SK-N-SH (cell line): ENCODE data around the gene TCP1. TPM values are rescaled to one million over a fixed set of nuclear protein-coding genes. Genes with fewer than 3 reads are reported as not detected.

Source experiments
- CTCF ChIA-PET: fragments of 300-600, 350-600 bp; formaldehyde crosslinking; extraction: SDS; loops from one replicate; lab custom pipeline; 2021; lab: Yijun Ruan, JAX
- POLR2A ChIA-PET: fragments of 350-600 bp; sonication (Branson Sonifier 250); formaldehyde crosslinking; extraction: SDS; loops from one replicate; lab custom pipeline; 2020; ENCODE audit warnings: antibody characterized with exemption, inconsistent platforms; lab: Yijun Ruan, JAX
- DNase-seq: peaks from one replicate; pipeline ENCODE4 v3.0.0; 2012
- H2AFZ ChIP-seq: fragments of 200-600 bp; sonication (generic); 2 replicates; pipeline ENCODE4 v1.8.1; 2016; ENCODE audit warnings: antibody characterized with exemption, mild to moderate bottlenecking, low read depth
- H3F3A ChIP-seq: fragments of 200-600 bp; sonication (generic); replicated peaks from 2 replicates; pipeline ENCODE3; 2016; ENCODE audit warnings: antibody characterized with exemption, mild to moderate bottlenecking; ENCODE audit not compliant: insufficient read depth
- H3K27ac ChIP-seq, 2 experiments: fragments of 200-500 bp in 1 of 2; fragments of 200-600 bp in 1 of 2; sonication (Bioruptor generic) in 1 of 2; sonication (generic), shearing (Covaris generic) in 1 of 2; 2 replicates each; pipeline versions ENCODE4 v1.5.1 to v1.6.1; 2014 to 2016; ENCODE audit warnings: low read depth in 2 of 2, inconsistent platforms in 1 of 2, low read length in 1 of 2, mild to moderate bottlenecking in 1 of 2, mixed read lengths in 1 of 2
- H3K27me3 ChIP-seq: fragments of 200-600 bp; sonication (generic), shearing (Covaris generic); 2 replicates; pipeline ENCODE4 v1.6.1; 2016; ENCODE audit warnings: mixed run types; ENCODE audit not compliant: insufficient read depth
- H3K36me3 ChIP-seq, 2 experiments: fragments of 200-500 bp in 1 of 2; fragments of 200-600 bp in 1 of 2; sonication (Bioruptor generic) in 1 of 2; sonication (generic) in 1 of 2; replicated peaks in 1 of 2; 2 replicates each; pipeline versions ENCODE3 to v1.5.1; 2014 to 2016; ENCODE audit warnings: low read length in 1 of 2, mild to moderate bottlenecking in 1 of 2; ENCODE audit not compliant: insufficient read depth in 2 of 2, control insufficient read depth in 1 of 2
- H3K4me1 ChIP-seq, 2 experiments: fragments of 200-500 bp in 1 of 2; fragments of 200-600 bp in 1 of 2; sonication (Bioruptor generic) in 1 of 2; sonication (generic), shearing (Covaris generic) in 1 of 2; 2 replicates each; pipeline versions ENCODE4 v1.5.1 to v1.6.1; 2014 to 2016; ENCODE audit warnings: low read depth in 1 of 2, low read length in 1 of 2, mixed run types in 1 of 2; ENCODE audit not compliant: insufficient read depth in 2 of 2, control insufficient read depth in 1 of 2
- H3K4me2 ChIP-seq: fragments of 200-600 bp; sonication (generic), shearing (Covaris generic); 2 replicates; pipeline ENCODE4 v1.6.1; 2017; ENCODE audit warnings: mixed run types
- H3K4me3 ChIP-seq, 2 experiments: fragments of 200-500 bp in 1 of 2; fragments of 200-600 bp in 1 of 2; sonication (Bioruptor generic) in 1 of 2; sonication (generic), shearing (Covaris generic) in 1 of 2; 2 replicates each; pipeline versions ENCODE4 v1.5.1 to v1.8.1; 2014 to 2016; ENCODE audit warnings: low read depth in 2 of 2, inconsistent platforms in 1 of 2, low read length in 1 of 2, mild to moderate bottlenecking in 1 of 2, mixed read lengths in 1 of 2, moderate library complexity in 1 of 2
- H3K79me2 ChIP-seq: fragments of 200-600 bp; sonication (generic); 2 replicates; pipeline ENCODE4 v1.8.1; 2017; ENCODE audit warnings: mild to moderate bottlenecking; ENCODE audit not compliant: insufficient read depth
- H3K9ac ChIP-seq: fragments of 200-600 bp; sonication (generic); 2 replicates; pipeline ENCODE4 v1.6.1; 2017; ENCODE audit warnings: mixed run types
- H3K9me2 ChIP-seq: fragments of 200-600 bp; sonication (generic); 2 replicates; pipeline ENCODE4 v1.6.1; 2017; ENCODE audit warnings: mixed run types
- H3K9me3 ChIP-seq: fragments of 200-600 bp; sonication (generic); 2 replicates; pipeline ENCODE4 v1.6.1; 2017; ENCODE audit warnings: mixed run types, mild to moderate bottlenecking, moderate library complexity
- H4K20me1 ChIP-seq: fragments of 200-600 bp; sonication (generic); 2 replicates; pipeline ENCODE4 v1.6.1; 2017; ENCODE audit warnings: mild to moderate bottlenecking, mixed run types; ENCODE audit not compliant: insufficient read depth
- EP300 ChIP-seq, 2 experiments: IDR thresholded peaks; 2 replicates each; pipeline versions ENCODE4 v1.4.0 to v1.6.1; 2012; ENCODE audit warnings: borderline replicate concordance in 1 of 2, low read depth in 1 of 2, low read length in 1 of 2
- EZH2phosphoT487 ChIP-seq: fragments of 200-600 bp; sonication (generic); IDR thresholded peaks from 2 replicates; pipeline ENCODE4 v1.6.1; 2017; ENCODE audit warnings: low read depth, mixed run types, mild to moderate bottlenecking, antibody characterized with exemption, moderate library complexity, borderline replicate concordance
- FOSL2 ChIP-seq: IDR thresholded peaks from 2 replicates; pipeline ENCODE4 v1.4.0; 2012; ENCODE audit warnings: low read depth, mild to moderate bottlenecking, moderate library complexity, borderline replicate concordance
- FOXJ3 ChIP-seq: sonication (generic); formaldehyde crosslinking; IDR thresholded peaks from 2 replicates; pipeline ENCODE4 v1.5.1; 2020; ENCODE audit warnings: mild to moderate bottlenecking, missing genetic modification reagents
- FOXM1 ChIP-seq: IDR thresholded peaks from 2 replicates; pipeline ENCODE4 v1.4.0; 2012; ENCODE audit warnings: low read depth, mild to moderate bottlenecking
- IRF3 ChIP-seq: fragments of 150-350 bp; IDR thresholded peaks from 2 replicates; pipeline ENCODE4 v1.6.1; 2016; ENCODE audit warnings: mild to moderate bottlenecking, low read depth, low read length
- JUND ChIP-seq: IDR thresholded peaks from 2 replicates; pipeline ENCODE4 v1.4.0; 2012
- MEF2A ChIP-seq: IDR thresholded peaks from 2 replicates; pipeline ENCODE4 v1.4.0; 2012; ENCODE audit warnings: low read depth, borderline replicate concordance
- PBX3 ChIP-seq: IDR thresholded peaks from 2 replicates; pipeline ENCODE4; 2012
- POLR2AphosphoS5 ChIP-seq: IDR thresholded peaks from 2 replicates; pipeline ENCODE4 v1.6.1; 2012; ENCODE audit warnings: low read depth, low read length
- RAD21 ChIP-seq: IDR thresholded peaks from 2 replicates; pipeline ENCODE4 v1.6.1; 2012; ENCODE audit warnings: mild to moderate bottlenecking, low read length
- RCOR1 ChIP-seq: fragments of 150-350 bp; IDR thresholded peaks from 2 replicates; pipeline ENCODE4 v1.6.1; 2017; ENCODE audit warnings: antibody characterized with exemption, low read length
- REST ChIP-seq: IDR thresholded peaks from 2 replicates; pipeline ENCODE4 v1.6.1; 2012; ENCODE audit warnings: mild to moderate bottlenecking, low read depth, low read length, moderate library complexity
- SMC3 ChIP-seq: IDR thresholded peaks from 2 replicates; pipeline ENCODE4 v1.6.1; 2012; ENCODE audit warnings: low read depth, low read length, improper control_type of control experiment
- TAF1 ChIP-seq: IDR thresholded peaks from 2 replicates; pipeline ENCODE4 v1.6.1; 2012; ENCODE audit warnings: low read depth, mild to moderate bottlenecking, low read length, moderate library complexity, borderline replicate concordance
- TEAD4 ChIP-seq: IDR thresholded peaks from 2 replicates; pipeline ENCODE4 v1.4.0; 2012; ENCODE audit warnings: mild to moderate bottlenecking, borderline replicate concordance; ENCODE audit not compliant: insufficient read depth
- YY1 ChIP-seq: IDR thresholded peaks from 2 replicates; pipeline ENCODE4 v1.4.0; 2012; ENCODE audit warnings: low read depth, mild to moderate bottlenecking
- ZBTB33 ChIP-seq: IDR thresholded peaks from 2 replicates; pipeline ENCODE4 v1.4.0; 2012; ENCODE audit warnings: low read depth, borderline replicate concordance
- WGBS: methylation state at CpG from one replicate; pipeline ENCODE4 v1.1.6; 2017; ENCODE audit warnings: low lambda C conversion rate; 5-methylcytosine and 5-hydroxymethylcytosine counted together
- polyA plus RNA-seq, 3 experiments: library from polyadenylated mRNA; depleted of rRNA; stranded (reverse); fragments of >200 nt; gene quantifications; 2 replicates each; pipeline ENCODE4 v1.2.3, GENCODE V29; 2012

TCP1 gene
- polyA plus RNA-seq, 1 of the 3 experiments (the other 2 are of a cell fraction), result 154 TPM

- H3K9ac ChIP-seq, result no peak overlapping the region
- H4K20me1 ChIP-seq, result no peaks in the 10 kb centered on the region
- H3K9me2 ChIP-seq, result no peaks in the 10 kb centered on the region
- H3K36me3 ChIP-seq, result no peaks in the 10 kb centered on the region
- H3K79me2 ChIP-seq, result no peaks in the 10 kb centered on the region
- no peaks in the 10 kb centered on the region for H3K9me3 ChIP-seq
- no peak overlapping the region for H2AFZ ChIP-seq
- CTCF ChIA-PET, result no interaction called here
- no peak for DNase-seq
- H3K4me1 ChIP-seq, result no peaks in the 10 kb centered on the region; a peak in 1 of 4 replicates
- WGBS, result 70% methylated on average over 9 of the region's 9 CpGs
- no peaks in the 10 kb centered on the region for H3F3A ChIP-seq
- H3K27ac ChIP-seq, result no peak overlapping the region
- POLR2A ChIA-PET, result no interaction called here
- H3K4me2 ChIP-seq, result no peak overlapping the region
- H3K4me3 ChIP-seq, result no peak overlapping the region
- no peaks in the 10 kb centered on the region; the same call in 1 of the 2 replicates for H3K27me3 ChIP-seq
- TF ChIP-seq FOXM1 (no peak), MEF2A (no peak), ZBTB33 (no peak), EZH2phosphoT487 (no peak), EP300 (IDR thresholded peaks at IDR 0.05; ENCODE audit: borderline replicate concordance in 1 of 2, low read depth in 1 of 2, low read length in 1 of 2) (no peak), IRF3 (no peak), POLR2AphosphoS5 (no peak), RCOR1 (no peak), YY1 (no peak), RAD21 (no peak), TEAD4 (no peak), PBX3 (no peak), TAF1 (no peak)
Measured at GRCh38 chr6:159813781-159814180, 24.4 kb upstream of the TCP1 start.

- no peaks in the 10 kb centered on the region for H3K27me3 ChIP-seq
- no peak for DNase-seq
- no peak overlapping the region for H3K4me3 ChIP-seq
- no peaks in the 10 kb centered on the region for H3K9me3 ChIP-seq
- 81% methylated on average over 3 of the region's 4 CpGs for WGBS
- no peak overlapping the region for H3K9ac ChIP-seq
- no peaks in the 10 kb centered on the region for H3K4me1 ChIP-seq
- no peak overlapping the region for H3K27ac ChIP-seq
- H3K4me2 ChIP-seq, result no peak overlapping the region
- no peaks in the 10 kb centered on the region for H3F3A ChIP-seq
- no peaks in the 10 kb centered on the region for H3K9me2 ChIP-seq
- no peaks in the 10 kb centered on the region for H3K36me3 ChIP-seq
- H2AFZ ChIP-seq, result no peak overlapping the region
- CTCF ChIA-PET, result no interaction called here
- no peaks in the 10 kb centered on the region for H4K20me1 ChIP-seq
- no peaks in the 10 kb centered on the region for H3K79me2 ChIP-seq
- POLR2A ChIA-PET, result no interaction called here
- TF ChIP-seq EP300 (IDR thresholded peaks at IDR 0.05; ENCODE audit: borderline replicate concordance in 1 of 2, low read depth in 1 of 2, low read length in 1 of 2), result no peak
- no peak for TF ChIP-seq JUND
- TF ChIP-seq YY1, result no peak
- TF ChIP-seq SMC3, result no peak
- TF ChIP-seq FOXJ3 (CRISPR knock-in tag), result no peak
- no peak for TF ChIP-seq REST
- no peak for TF ChIP-seq FOSL2
- no peak for TF ChIP-seq ZBTB33
Measured at GRCh38 chr6:159809149-159809548, 19.7 kb upstream of the TCP1 start.
